Measurements from ENCODE around the gene ZNF839.
"Not testable (repeated sequence)": the region's sequence is repeated elsewhere in the genome, so short reads cannot be mapped to it uniquely, and the experiment has no call there.

Gene ZNF839

GRCh38 chr14:102314242-102315011 lies 5.1 kb upstream of the ZNF839 start:
- peak; percentile 68 for DNase-seq (ENCODE audit: low read depth)

- no peak for DNase-seq (ENCODE audit: low read depth)
Observed at GRCh38 chr14:102315121-102315520, 4.4 kb upstream of the ZNF839 start.

- DNase-seq (ENCODE audit: low read depth) = no peak
Observed at GRCh38 chr14:102316338-102316742, 3.2 kb upstream of the ZNF839 start.

GRCh38 chr14:102316743-102317563 lies 2.6 kb upstream of the ZNF839 start:
- DNase-seq (ENCODE audit: low read depth) = peak; percentile 93

GRCh38 chr14:102317564-102318248 lies 1.8 kb upstream of the ZNF839 start:
- DNase-seq (ENCODE audit: low read depth) = no peak

GRCh38 chr14:102318781-102319276 lies 717 bp upstream of the ZNF839 start:
- no peak for DNase-seq (ENCODE audit: low read depth)

GRCh38 chr14:102320033-102320660 lies 601 bp downstream of the ZNF839 start:
- DNase-seq (ENCODE audit: low read depth) = peak; percentile 30

- DNase-seq (ENCODE audit: low read depth) = no peak
Observed at GRCh38 chr14:102320671-102321455, 1.3 kb downstream of the ZNF839 start.

GRCh38 chr14:102321456-102322422 lies 2.2 kb downstream of the ZNF839 start:
- no peak for DNase-seq (ENCODE audit: low read depth)

- DNase-seq (ENCODE audit: low read depth) = no peak
Observed at GRCh38 chr14:102323102-102323501, 3.6 kb downstream of the ZNF839 start.

- DNase-seq (ENCODE audit: low read depth) = no peak
Observed at GRCh38 chr14:102325791-102326345, 6.3 kb downstream of the ZNF839 start.

- DNase-seq (ENCODE audit: low read depth) = no peak
Observed at GRCh38 chr14:102326583-102326982, 7.0 kb downstream of the ZNF839 start.

- not testable (repeated sequence) for DNase-seq (ENCODE audit: low read depth)
Observed at GRCh38 chr14:102329381-102329780, 9.8 kb downstream of the ZNF839 start.

- no peak for DNase-seq (ENCODE audit: low read depth)
Observed at GRCh38 chr14:102330806-102331205, 11.3 kb downstream of the ZNF839 start.

- DNase-seq (ENCODE audit: low read depth) = no peak
Observed at GRCh38 chr14:102333390-102333789, 13.8 kb downstream of the ZNF839 start.

- no peak for DNase-seq (ENCODE audit: low read depth)
Observed at GRCh38 chr14:102333795-102334705, 14.5 kb downstream of the ZNF839 start.

GRCh38 chr14:102335163-102335562 lies 15.6 kb downstream of the ZNF839 start:
- no peak for DNase-seq (ENCODE audit: low read depth)

- no peak for DNase-seq (ENCODE audit: low read depth)
Observed at GRCh38 chr14:102338724-102339123, 19.2 kb downstream of the ZNF839 start.

GRCh38 chr14:102341566-102341965 lies 22.0 kb downstream of the ZNF839 start:
- no peak for DNase-seq (ENCODE audit: low read depth)

Data from activated T-cell treated with anti-CD3 and anti-CD28 coated beads for 1 hour (primary cell).